GM21576 (cell line): ENCODE data around the gene HMCN1.
A peak's percentile ranks its signal among the peaks of the same experiment; 100 is the strongest.

Source experiments
- ATAC-seq: cut with Tn5 transposase; IDR thresholded peaks from one replicate; pipeline ENCODE4 v1.9.1; 2021; ENCODE audit warnings: mild to moderate bottlenecking, moderate library complexity; ENCODE audit not compliant: unreplicated experiment

HMCN1 gene

DNA sequence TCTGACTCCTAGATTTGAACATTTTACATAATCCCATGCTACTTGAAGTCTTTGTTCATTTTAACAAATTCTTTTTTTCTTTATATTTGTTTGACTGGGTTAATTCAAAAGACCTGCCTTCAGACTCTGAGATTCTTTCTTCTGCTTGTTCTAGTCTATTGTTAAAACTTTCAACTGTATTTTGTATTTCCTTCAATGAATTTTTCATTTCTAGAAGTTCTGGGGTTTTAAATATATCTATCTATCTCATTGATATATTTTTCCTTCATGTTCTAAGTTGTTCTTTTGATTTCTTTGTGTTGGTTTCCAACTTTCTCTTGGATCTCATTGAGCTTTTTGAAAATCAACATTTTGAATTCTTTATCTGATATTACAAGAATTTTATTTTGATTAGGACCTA is 64.3 kb downstream of the HMCN1 start:
- ATAC-seq, result no peak

DNA sequence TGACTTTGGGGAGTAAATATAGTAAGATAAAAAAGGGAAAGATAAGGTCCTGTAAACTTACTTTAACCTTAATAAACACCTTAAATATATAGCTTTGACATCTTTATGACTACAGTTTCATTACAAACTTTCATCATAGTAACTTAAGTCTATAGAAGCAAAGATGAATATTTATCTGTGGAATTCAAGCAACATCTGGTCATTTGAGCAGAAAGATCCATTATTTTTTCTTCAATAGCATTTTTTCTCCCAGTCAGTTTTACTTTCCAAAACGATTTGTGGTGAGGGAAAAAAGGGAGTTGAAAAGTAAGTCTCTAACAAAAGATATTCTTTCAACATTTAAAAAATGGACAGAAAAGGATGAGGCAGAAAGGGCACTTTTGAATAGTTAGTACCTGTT is 69.0 kb downstream of the HMCN1 start:
- ATAC-seq, result no peak

DNA sequence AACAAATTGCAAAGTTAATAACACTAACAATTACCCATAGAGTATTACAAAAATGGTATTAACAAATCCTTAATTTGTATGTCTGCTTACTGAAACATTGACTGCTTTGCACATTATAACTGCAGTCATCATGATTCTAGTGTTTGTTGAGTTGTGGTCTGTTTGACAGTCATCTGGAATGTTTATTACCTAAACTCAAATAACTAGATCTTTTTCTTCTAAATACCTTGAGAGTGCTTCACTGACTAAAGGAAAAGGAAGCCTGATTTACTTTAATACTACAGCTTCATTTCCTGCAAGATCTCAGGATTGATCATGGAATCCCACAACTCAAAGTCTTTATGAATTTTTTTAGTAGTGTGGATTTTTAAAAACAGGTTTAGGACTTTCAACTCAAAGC is 70.0 kb downstream of the HMCN1 start:
- ATAC-seq, result no peak

DNA sequence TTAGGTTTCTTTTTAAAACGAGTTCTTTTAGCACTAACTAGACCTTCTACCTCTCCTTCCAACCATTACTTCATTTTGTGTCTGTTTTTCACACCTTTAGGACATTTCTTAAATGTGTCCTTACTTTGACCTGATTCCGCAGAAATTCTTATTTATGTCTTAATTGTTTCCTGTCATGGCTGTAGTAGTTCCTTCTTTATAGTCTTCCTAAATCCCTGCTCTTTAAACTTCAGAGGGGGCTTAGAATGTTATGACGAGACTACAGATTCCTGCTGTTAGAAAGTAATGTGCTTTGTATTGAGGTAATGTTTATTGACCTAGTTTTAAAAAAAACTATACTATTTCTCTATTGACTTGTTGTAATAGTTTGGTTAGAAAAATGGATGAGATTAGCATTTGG is 70.4 kb downstream of the HMCN1 start:
- ATAC-seq, result no peak

DNA sequence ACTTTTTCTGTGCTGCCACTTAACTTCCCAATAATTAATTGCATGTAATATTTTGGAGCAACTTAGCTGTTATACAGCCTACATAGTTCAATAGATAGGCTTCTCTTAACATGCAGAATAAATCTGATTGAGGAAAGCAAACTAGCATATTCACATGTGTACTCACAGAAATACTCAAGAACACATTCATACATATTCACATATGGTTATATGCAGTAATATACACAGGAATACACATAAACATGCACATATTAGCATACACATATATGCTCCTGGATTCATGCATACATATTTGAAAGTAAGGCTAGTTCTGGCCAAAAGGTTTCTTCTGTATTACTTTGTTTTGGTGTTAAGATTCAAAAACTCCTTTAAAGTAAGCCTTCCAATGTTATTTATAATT is 73.1 kb downstream of the HMCN1 start:
- no peak for ATAC-seq

DNA sequence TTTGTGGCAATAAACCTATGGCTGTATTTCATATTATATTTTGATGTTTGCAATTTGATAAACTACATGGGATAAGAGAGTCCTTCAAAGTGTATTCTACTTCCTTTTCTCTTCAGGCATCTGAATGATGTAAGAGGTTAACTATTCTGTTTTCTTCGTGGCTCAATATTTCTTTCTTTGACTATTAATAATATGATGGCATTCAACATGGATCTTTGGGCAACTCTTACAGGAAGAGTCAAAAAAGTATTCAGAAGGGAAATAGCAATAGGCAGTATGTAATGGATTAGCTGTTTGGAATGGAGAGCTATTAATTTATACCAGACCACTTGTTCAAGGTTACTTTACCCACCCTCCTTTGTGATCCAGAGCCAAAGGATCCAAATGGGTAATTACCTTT is 74.4 kb downstream of the HMCN1 start:
- ATAC-seq, result no peak

DNA sequence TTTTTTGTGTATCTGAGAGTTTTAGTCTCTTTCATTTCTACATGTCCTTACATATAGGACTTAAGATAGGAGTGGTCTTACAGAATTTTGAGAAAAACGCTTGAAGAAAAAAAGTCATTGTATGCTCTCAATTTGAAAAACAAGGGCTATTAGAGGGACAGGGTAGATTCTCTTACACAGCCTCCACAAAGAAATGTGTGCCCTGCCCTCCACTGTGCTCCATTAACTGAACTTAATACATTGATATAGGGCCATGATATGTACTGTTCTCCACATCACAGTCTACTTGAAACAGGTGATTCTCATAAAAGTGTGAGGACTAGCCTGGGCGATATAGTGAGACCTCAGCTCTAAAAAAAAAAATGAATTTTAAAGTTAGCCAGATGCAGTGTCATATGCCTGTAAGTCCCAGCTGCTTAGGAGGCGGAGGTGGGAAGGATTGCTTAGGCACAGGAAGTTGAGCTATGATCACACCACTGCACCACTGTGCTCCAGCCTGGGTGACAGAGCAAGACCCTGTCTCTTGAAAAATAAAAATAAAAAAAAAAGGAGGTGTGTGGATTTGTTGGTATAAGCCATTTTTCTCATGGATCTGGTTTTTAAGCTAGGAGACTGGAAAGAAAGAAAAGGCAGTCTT is 77.0 kb downstream of the HMCN1 start:
- no peak for ATAC-seq

DNA sequence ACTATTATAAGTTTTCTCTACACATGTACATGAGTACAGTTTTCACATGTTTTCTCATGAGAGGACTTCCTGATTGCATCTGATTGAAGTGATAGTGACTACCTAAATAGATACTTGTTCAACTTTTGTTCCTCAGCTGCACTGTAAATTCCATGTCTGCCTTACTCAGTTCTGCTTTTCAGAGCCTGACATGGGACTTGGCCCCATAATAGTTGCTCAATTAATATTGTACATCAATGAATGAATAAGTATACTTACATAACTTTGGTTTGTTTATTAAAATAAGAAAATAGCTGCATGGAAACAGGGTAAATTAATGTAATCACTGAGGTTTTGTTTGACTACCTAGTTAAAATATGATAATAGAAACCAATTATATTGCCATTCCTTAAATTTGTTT is 78.7 kb downstream of the HMCN1 start:
- no peak for ATAC-seq

DNA sequence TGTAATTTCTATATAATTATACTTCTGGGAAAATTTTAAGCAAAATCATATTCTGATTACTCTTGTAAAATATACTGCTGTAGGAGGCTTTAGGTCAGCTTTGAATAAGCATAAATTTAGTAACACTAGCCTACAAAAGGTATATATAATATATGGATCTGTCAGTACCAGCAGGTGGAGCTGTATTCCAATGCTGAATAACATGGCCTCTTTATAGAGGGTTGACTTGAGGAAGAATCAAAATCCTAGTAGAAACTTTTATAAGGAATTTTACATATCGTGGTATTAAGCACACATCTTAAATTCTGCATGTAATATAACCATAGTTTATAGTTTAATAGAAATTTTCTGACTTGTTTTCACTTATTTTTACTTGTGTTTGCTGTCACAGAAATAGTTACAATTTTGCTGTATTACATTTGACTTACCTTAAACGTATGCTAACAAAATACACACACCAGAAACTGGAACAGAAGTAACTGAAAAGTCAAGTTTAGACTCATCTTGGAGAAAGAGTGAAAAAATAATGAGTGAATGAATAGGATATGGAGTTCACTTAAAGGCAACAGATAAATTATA is 79.3 kb downstream of the HMCN1 start:
- peak; percentile 67 for ATAC-seq

DNA sequence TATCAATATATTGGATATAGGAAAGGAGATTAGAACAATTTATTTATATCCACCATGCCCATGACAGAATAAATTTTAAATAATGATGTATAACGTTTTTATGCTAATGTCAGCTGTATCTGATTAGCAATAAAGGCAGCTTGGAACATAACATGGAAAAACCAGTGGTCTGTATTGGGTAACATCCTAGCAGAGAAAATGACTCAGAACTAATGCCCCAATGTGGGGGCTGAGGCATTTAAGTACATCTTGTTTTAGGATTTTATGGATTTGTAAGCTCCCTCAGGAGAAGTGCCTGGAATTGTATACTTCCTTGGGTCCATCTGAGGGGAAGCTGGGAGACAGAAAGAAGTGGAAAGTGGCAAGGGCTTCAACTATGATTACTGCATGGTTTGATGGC is 82.3 kb downstream of the HMCN1 start:
- ATAC-seq, result no peak

DNA sequence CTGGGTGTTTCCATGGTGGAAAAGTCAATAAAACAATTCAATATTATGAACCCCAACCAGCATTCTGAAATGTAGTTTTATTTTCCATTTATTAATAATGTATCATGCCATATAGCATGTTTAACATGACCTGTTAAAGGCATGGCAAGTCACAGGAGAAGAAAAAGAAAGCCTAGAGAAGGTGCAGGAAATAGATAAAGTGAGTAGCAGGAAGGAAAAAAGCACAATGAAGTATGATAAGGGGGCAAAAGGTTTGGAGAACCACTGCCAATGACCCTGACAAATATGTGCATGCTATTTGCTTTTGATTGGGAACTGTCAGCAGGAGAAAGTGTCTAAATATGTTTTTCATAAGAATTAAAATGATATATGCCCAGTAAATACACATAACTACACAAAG is 85.6 kb downstream of the HMCN1 start:
- ATAC-seq, result no peak

DNA sequence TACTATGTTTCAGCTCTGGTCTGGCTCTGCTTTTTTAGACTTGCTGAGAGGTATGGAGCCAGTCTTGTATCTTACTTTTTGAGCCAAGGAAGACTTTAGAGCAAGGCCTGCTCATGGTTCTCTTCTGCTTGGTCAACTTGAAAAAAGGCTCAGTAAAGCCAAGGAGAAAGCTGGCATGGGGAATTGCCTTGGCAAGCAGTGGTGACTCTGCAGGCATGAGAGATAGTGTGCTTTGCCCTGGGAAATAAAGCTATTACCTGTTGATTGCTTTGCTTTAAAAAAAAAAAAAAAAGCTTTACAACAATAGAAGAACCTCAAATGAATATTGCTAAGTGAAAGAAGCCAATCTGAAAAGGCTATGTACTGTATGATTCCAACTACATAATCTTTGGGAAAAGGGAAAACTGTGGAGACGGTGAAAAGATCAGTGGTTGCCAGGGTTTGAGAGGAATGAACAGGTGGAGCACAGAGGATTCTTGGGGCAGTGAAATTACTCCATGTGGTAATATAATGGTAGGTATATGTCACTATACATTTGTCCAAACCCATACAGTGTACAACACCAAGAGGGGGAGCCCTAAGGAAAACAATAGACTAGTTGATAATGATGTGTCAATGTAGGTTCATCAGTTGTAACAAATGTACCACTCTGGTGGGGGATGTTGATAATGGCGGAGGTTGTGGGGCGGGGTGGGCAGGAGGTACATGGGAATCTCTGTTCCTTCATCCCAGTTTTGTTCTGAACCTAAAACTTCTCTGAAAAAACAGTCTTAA is 87.6 kb downstream of the HMCN1 start:
- no peak for ATAC-seq

DNA sequence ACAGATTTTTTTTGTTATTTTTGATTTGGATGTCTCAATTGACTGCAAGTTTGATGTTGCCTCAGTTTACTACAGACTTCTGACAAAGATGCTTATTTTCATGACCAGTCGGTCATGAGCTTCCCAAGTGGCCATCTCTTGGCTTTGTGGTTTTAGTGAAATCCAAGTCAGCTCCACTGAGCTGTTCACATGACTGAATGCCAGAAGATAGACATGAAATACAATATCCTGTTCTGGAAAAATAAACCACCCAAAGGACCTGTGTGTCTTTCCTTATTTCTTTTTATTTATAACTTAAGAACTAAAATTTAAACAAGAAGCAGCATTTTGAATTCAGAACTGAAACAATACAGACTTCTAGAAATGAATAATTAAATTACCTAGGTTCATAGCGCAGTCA is 89.3 kb downstream of the HMCN1 start:
- no peak for ATAC-seq

DNA sequence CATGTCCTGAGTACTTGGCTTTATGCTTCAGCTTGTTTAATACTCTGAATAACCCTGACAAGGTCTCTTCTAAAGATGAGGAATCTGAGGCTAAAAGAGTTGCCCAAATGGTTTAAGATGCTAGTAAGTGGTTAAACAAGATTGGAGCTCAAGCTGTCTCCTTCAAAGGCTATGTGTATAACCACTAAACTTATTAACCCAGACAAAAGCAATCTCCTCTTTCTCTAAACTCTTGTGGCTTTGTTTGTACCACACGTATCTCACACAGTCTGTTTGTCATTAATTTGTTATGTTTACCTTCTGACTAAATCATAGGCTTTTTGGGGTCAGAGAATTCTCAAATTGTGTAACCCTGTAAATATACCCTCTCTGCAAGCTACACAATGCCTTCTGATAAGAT is 89.9 kb downstream of the HMCN1 start:
- ATAC-seq, result no peak

DNA sequence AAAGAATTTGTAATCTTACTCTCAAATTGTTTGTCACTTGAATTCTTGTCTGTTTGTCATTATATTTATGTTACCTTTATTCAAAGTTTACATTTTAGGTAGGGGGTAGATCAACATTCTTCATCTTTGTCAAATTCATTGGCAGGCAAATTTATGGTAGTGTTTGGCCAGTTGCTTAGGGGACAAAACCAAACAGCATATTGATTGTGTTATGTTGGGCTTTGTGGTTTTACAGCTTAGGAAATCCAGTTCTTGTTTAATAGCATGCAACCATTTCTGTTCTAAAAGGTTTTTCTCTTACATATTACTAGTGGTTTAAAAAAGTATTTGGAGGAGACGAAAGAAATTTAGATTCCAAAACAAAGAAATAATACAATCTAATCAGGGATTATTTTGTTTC is 91.4 kb downstream of the HMCN1 start:
- ATAC-seq, result no peak

DNA sequence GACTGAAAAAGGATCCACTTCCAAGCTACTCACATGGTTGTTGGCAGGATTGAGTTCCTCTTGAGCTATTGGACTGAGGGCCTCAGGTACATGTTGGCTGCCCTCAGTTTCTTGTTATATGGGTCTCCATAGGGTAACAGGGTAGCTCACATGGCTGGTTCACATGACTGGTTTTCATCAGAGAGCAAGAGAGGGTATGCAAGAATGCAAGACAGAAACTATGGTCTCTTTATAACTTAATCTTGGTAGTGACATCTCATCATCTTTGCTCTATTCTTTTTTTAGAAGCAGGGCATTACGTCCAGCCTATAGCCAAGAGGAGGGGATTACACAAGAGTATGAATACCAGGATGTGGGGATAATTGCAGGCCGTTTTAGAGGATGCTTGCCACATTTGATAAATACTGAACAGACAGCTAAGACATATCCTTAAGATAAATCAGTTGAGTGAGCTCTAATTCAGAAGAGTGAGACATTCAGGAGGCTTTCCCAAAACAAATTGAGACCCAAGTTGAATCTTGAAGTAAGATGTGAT is 100.2 kb downstream of the HMCN1 start:
- no peak for ATAC-seq

DNA sequence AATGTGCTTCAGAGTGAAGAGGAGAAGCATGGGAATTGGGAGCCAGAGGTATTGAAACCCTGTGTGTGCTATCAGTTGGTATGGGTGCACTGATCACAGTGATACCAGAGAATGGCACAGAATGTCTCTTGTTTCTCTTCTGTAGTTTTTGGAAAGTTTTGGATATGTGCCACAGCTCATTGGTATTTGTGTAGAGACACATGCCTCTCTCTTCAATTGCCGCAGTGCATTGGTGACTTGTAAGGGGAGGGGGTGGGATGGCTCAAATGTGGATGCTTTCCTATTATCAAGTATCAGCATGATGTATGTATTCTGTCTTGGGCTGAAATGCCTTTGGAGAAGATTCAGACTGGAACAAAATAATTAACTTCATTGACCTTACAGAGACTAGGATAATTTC is 101.0 kb downstream of the HMCN1 start:
- no peak for ATAC-seq

DNA sequence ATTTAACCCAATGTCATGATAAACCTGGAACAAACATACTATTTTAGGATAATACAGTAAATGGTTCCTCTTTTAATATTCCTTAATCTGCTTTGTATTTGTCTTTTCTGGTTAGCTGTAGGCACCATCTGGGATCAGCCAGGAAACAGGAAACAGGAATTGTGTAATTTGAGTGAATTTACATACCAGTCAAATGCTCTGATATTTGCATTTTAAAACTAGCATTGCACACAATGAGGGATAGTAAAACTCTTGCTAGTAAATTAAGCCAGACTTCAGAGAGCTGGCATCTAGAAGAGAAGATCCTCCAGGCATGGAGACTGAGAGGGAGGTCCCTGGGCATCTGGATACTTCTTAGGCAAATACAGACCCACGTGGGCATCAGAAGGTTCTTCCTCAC is 103.5 kb downstream of the HMCN1 start:
- ATAC-seq, result no peak

DNA sequence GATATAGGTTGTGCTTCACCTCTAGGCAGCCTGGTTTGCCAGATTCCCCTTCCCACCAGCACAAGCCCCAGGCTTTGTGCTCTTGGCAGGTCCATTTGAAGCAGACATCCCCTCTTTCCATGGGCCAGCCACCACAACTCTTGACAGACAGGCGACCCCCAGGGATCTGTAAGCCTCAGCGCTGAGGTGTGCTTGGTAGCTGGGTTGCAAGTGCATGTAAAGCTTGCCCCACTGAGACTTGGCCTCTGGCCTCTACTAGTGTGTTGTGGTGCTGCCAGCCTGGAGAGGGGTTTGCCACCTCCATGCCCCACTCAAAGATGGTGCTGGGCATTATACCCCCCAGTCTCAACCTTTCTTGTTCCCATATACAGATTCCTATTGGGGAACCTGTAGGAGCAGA is 103.9 kb downstream of the HMCN1 start:
- ATAC-seq, result no peak

DNA sequence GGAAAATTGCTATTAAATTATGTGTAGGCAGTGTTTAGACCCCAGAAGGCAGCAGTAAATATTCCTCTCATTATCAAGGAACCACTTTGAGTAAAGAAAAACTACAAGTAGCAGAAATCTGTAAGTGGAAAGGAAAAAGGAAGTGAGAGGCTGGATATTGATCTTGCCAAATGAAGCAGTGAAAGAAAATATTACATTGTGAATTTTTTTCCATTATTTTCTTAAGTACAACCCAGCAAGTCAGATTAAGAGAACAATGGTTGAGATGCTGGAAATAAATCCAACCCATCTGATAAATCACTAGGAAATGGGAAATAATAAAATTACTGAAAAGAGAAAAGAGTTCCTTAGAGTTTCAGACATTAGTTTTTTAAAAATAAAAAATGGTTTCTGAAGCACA is 106.7 kb downstream of the HMCN1 start:
- ATAC-seq, result no peak

DNA sequence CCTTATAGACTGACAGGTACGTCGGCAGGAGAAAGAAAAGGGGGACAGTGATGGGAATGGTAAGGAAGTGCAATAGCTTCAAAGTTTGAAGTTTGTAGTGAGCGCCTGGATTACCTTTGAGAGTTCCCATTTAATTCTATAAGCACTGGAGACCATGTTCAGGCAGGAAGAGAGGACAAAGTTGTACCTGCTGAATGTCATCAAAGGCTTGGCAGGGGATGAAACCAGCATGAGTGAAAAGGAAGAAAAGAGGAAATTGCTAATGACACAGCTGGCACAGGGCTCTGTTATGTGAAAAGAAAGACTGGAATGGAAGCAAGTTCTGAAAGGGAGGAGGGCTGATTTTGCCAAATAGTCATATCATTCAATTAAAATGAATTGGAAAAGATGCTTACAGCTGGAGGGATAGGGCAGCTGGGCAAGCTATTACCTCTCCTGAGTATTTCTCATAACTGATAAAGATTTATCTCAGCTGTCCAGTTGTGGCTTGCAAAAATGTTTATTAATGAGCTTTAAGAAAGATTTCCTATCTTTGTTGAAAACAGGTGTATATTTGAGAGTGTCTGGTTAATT is 109.2 kb downstream of the HMCN1 start:
- no peak for ATAC-seq

DNA sequence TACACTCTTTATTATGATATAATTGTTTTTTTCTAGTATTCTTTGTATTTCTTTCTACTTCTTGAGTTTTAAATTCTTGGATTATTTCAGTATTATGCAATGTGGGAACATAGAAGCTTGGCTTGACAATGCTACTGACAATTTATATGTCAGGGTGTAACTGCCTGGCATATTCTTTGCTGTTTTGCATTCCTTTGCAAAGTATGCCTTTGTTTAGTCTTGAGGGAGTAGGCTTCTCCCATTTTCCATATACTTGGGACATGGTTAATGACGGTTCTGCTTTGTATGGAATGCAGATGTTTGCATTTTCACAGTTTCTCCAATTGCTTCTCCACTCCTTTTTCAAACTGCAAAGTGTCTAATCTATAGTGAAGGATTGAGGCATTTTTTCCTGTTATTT is 109.8 kb downstream of the HMCN1 start:
- no peak for ATAC-seq
